Osteoblast (primary cell): ENCODE results near the gene NCKAP5. TPM values are rescaled to one million over a fixed set of nuclear protein-coding genes. Genes with fewer than 3 reads are reported as not detected.

Experiments
- DNase-seq: peaks from one replicate; pipeline ENCODE4 v3.0.0; 2011; ENCODE audit warnings: low spot score, mixed read lengths; ENCODE audit not compliant: insufficient read length; ENCODE audit errors: missing footprints
- H2AFZ ChIP-seq: 2 replicates; pipeline ENCODE4 v1.6.0; 2011; ENCODE audit warnings: mild to moderate bottlenecking, low read length
- H3K27ac ChIP-seq: 2 replicates; pipeline ENCODE4 v1.5.1; 2011; ENCODE audit warnings: mild to moderate bottlenecking, low read depth, low read length, moderate library complexity
- H3K27me3 ChIP-seq: 2 replicates; pipeline ENCODE4 v1.6.0; 2012; ENCODE audit warnings: mild to moderate bottlenecking, control low read depth, inconsistent platforms, low read length, moderate library complexity; ENCODE audit not compliant: insufficient read depth
- H3K36me3 ChIP-seq: 2 replicates; pipeline ENCODE4 v1.5.1; 2011; ENCODE audit warnings: mild to moderate bottlenecking, low read length, control low read depth, moderate library complexity; ENCODE audit not compliant: insufficient read depth
- H3K4me1 ChIP-seq: 2 replicates; pipeline ENCODE4 v1.5.1; 2011; ENCODE audit warnings: mild to moderate bottlenecking, low read length, control low read depth, moderate library complexity; ENCODE audit not compliant: insufficient read depth
- H3K4me2 ChIP-seq: 2 replicates; pipeline ENCODE4 v1.6.0; 2011; ENCODE audit warnings: mild to moderate bottlenecking, low read length; ENCODE audit not compliant: insufficient read depth
- H3K4me3 ChIP-seq: fragments of 200-600 bp; sonication (generic); 3 replicates; pipeline ENCODE4 v1.5.1; 2012; ENCODE audit warnings: mild to moderate bottlenecking, low read length, inconsistent platforms; ENCODE audit not compliant: insufficient read depth
- H3K79me2 ChIP-seq: 2 replicates; pipeline ENCODE4 v1.6.0; 2012; ENCODE audit warnings: mild to moderate bottlenecking, low read length, control low read depth, inconsistent platforms; ENCODE audit not compliant: insufficient read depth
- H3K9me3 ChIP-seq: 2 replicates; pipeline ENCODE4 v1.5.1; 2011; ENCODE audit warnings: low read depth, low read length, control low read depth
- H4K20me1 ChIP-seq: 2 replicates; pipeline ENCODE4 v1.6.0; 2012; ENCODE audit warnings: mild to moderate bottlenecking, low read length, control low read depth; ENCODE audit not compliant: insufficient read depth
- total RNA-seq: library from RNA; depleted of rRNA; stranded (reverse); fragments of >200 nt; gene quantifications from 2 replicates; pipeline ENCODE4 v1.2.3, GENCODE V29; 2012
- TF ChIP-seq, protein P1 (sequence below): IDR thresholded peaks from 2 replicates; pipeline ENCODE4 v1.5.1; 2011; ENCODE audit warnings: mild to moderate bottlenecking, low read depth, low read length, moderate library complexity; ENCODE audit errors: extremely low read depth

The NCKAP5 gene
- total RNA-seq, 1 donor, result 1.8 TPM

GRCh38 chr2:133286326-133286922 is 281.8 kb downstream of the NCKAP5 start:
- TF ChIP-seq, protein P1, sequence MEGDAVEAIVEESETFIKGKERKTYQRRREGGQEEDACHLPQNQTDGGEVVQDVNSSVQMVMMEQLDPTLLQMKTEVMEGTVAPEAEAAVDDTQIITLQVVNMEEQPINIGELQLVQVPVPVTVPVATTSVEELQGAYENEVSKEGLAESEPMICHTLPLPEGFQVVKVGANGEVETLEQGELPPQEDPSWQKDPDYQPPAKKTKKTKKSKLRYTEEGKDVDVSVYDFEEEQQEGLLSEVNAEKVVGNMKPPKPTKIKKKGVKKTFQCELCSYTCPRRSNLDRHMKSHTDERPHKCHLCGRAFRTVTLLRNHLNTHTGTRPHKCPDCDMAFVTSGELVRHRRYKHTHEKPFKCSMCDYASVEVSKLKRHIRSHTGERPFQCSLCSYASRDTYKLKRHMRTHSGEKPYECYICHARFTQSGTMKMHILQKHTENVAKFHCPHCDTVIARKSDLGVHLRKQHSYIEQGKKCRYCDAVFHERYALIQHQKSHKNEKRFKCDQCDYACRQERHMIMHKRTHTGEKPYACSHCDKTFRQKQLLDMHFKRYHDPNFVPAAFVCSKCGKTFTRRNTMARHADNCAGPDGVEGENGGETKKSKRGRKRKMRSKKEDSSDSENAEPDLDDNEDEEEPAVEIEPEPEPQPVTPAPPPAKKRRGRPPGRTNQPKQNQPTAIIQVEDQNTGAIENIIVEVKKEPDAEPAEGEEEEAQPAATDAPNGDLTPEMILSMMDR, result peak; percentile 23
- peaks cover 9% of the 10 kb centered on the region for H3K4me1 ChIP-seq
- H4K20me1 ChIP-seq, result no peaks in the 10 kb centered on the region
- no peaks in the 10 kb centered on the region for H3K79me2 ChIP-seq
- H3K4me2 ChIP-seq, result no peak overlapping the region
- H3K36me3 ChIP-seq, result no peaks in the 10 kb centered on the region
- no peak for DNase-seq
- H3K27me3 ChIP-seq, result no peaks in the 10 kb centered on the region
- no peaks in the 10 kb centered on the region for H3K9me3 ChIP-seq
- H3K27ac ChIP-seq, result peak overlapping the region; percentile 50
- no peak overlapping the region for H3K4me3 ChIP-seq
- H2AFZ ChIP-seq, result no peak overlapping the region

DNA sequence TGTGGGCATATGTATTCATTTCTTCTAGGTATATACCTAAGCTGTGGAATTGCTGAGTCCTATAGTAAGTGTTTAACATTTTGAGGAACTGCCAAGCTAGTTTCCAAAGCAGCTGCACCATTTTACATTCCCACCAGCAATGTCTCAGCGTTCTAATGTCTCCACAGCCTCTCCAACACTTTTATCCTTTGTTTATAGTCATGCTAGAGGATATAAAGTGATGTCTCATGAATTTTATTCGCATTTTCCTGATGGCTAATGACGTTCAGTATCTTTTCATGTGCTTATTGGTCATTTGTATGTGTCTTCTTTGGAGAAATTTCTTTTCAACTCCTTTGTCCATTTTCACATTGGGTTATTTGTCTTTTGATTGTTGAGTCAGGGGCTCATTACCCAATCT is 295.2 kb downstream of the NCKAP5 start:
- Histone ChIP-seq H4K20me1 (no peaks in the 10 kb centered on the region), H3K4me3 (no peak overlapping the region), H3K27ac (no peak overlapping the region), H3K4me1 (no peaks in the 10 kb centered on the region), H3K36me3 (no peaks in the 10 kb centered on the region), H3K79me2 (no peaks in the 10 kb centered on the region), H3K27me3 (no peaks in the 10 kb centered on the region), H3K4me2 (no peak overlapping the region), H3K9me3 (no peaks in the 10 kb centered on the region), H2AFZ (no peak overlapping the region)
- DNase-seq, result no peak
- TF ChIP-seq, protein P1, result no peak

GRCh38 chr2:133271105-133271504 is 297.2 kb downstream of the NCKAP5 start:
- no peaks in the 10 kb centered on the region for H3K36me3 ChIP-seq
- peaks cover 5% of the 10 kb centered on the region for H3K4me1 ChIP-seq
- H3K4me2 ChIP-seq, result no peak overlapping the region
- no peak overlapping the region for H3K27ac ChIP-seq
- TF ChIP-seq, protein P1, result no peak
- H3K4me3 ChIP-seq, result no peak overlapping the region
- no peaks in the 10 kb centered on the region for H4K20me1 ChIP-seq
- DNase-seq, result peak; percentile 45
- H3K27me3 ChIP-seq, result no peaks in the 10 kb centered on the region
- H3K79me2 ChIP-seq, result no peaks in the 10 kb centered on the region
- no peak overlapping the region for H2AFZ ChIP-seq
- H3K9me3 ChIP-seq, result no peaks in the 10 kb centered on the region

GRCh38 chr2:133270550-133270949 is 297.7 kb downstream of the NCKAP5 start:
- H2AFZ ChIP-seq, result no peak overlapping the region
- H3K79me2 ChIP-seq, result no peaks in the 10 kb centered on the region
- no peak overlapping the region for H3K27ac ChIP-seq
- H3K4me3 ChIP-seq, result no peak overlapping the region
- TF ChIP-seq, protein P1, result no peak
- DNase-seq, result no peak
- H3K36me3 ChIP-seq, result no peaks in the 10 kb centered on the region
- H3K4me1 ChIP-seq, result peaks cover 7% of the 10 kb centered on the region
- no peak overlapping the region for H3K4me2 ChIP-seq
- H4K20me1 ChIP-seq, result no peaks in the 10 kb centered on the region
- no peaks in the 10 kb centered on the region for H3K9me3 ChIP-seq
- no peaks in the 10 kb centered on the region for H3K27me3 ChIP-seq
